HCEC 1CT (cell line): ENCODE results near the gene SLITRK5.

ENCODE experiments used
- DNase-seq: peaks from one replicate; pipeline ENCODE4 v3.0.0-alpha.2; 2017

The SLITRK5 gene, protein sequence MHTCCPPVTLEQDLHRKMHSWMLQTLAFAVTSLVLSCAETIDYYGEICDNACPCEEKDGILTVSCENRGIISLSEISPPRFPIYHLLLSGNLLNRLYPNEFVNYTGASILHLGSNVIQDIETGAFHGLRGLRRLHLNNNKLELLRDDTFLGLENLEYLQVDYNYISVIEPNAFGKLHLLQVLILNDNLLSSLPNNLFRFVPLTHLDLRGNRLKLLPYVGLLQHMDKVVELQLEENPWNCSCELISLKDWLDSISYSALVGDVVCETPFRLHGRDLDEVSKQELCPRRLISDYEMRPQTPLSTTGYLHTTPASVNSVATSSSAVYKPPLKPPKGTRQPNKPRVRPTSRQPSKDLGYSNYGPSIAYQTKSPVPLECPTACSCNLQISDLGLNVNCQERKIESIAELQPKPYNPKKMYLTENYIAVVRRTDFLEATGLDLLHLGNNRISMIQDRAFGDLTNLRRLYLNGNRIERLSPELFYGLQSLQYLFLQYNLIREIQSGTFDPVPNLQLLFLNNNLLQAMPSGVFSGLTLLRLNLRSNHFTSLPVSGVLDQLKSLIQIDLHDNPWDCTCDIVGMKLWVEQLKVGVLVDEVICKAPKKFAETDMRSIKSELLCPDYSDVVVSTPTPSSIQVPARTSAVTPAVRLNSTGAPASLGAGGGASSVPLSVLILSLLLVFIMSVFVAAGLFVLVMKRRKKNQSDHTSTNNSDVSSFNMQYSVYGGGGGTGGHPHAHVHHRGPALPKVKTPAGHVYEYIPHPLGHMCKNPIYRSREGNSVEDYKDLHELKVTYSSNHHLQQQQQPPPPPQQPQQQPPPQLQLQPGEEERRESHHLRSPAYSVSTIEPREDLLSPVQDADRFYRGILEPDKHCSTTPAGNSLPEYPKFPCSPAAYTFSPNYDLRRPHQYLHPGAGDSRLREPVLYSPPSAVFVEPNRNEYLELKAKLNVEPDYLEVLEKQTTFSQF

DNA sequence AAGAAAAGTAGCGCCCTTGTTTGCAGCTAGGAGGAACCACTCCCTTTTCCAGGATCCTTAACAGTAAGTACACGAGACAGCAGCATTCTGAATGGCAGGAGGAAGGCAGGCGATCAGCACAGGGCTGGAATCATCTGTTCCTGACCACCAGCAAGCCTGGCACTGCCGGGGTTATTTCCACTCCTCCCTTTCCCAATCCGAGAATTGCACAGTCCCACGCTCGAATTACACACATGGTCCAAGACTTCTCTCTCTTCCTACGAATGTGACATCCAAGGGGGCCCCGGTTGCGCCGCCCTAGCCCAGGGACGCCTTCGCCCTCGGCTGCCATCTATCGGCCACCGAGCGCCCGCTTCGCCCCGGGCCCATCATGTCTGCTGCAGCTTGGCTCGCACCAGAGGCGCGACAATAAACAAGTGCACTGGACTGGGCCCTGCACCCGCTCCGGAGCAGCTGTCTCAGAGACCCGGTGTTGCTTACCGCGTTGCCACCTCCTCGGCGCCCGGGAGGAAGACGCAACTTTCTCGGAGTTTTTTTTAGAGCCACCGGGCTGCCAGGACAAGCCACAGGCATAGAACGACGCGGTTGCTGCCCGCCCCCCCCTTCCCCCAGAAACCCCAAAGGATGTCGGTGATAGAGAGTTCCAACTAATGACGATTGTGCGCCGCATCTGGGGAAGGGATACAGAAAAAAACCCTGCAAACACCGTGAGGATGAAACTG, at the start of gene SLITRK5:
SLITRK5 (plus strand) TSS at position 341 of the 722 bp plus-strand sequence. CDS start 4,018 bp downstream, outside the sequence.
- peak; percentile 81 for DNase-seq

DNA sequence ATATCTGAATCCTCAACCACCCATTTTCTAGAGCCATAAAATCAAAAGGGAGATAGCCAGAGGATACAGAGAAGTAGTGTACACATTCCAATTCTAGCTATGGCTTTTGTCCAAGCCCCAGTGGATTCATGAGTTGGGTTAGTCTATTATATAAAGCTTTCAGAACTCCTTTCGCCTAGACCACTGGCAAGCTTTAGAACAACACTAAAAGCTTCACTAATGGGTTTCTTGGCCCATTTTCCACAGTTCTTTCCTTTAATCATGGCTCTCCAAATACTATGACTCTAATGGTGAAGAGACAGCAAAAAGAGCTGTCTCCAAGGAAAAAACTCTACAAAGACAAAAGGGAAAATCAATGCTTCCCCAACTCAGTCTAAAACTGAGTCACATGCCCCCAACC, 48.2 kb upstream of the SLITRK5 start:
- DNase-seq = no peak

DNA sequence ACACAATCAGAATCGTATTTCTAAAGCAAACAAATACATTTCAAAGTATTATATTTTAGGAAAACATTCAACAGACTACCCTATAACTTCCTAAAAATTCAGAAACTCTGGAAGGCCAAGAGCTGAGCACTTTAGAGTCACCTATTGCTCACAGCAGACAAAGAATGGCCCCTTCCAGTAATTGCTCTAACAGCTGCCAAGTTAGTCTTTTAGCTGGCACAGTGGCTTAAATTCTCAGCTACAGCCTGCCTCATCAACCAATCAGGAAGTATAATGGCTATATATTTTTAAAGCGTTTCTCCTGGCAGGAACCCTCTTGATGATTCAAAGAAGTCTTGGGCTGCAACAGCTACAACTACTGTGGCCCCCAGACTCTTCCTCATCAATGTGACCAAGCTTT, 14.9 kb upstream of the SLITRK5 start:
- peak; percentile 14 for DNase-seq

DNA sequence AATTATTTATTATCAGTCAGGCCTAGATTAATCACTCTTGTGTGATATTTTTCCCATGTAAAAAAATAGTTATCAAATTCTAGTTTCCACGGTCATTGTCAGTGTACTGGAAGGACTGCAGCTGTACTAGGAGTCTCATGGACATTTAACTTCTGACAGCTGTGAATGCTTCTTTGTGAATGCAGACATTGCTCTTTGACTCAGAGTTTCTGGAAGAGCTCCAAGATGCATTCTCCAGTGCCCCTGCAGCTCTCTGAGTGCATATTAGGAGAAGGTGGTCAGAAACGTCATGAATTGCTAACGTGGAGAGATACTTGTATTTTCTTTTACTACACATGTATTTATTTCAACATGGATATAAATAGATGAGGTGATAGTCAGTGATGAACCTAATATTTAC, 9.7 kb upstream of the SLITRK5 start:
- DNase-seq = peak; percentile 76

DNA sequence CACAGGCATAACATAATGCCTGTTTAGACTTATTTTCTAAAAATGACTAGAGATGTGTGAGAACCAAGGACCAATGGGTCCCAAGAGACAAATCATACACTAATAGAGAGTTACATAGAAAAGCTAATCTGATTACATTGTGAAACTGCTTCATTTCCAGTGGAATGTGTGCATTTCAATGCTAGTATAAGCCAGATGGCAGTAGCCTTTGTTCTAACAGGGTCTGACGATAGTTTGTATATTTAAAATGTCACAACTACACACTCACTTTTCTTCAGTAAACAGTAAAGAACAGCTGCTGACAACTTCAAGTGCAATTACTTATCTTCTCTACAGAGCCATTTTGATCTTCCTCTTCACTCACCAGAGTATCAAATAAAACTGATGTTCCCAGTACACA, 4.3 kb upstream of the SLITRK5 start:
- DNase-seq = peak; percentile 11

DNA sequence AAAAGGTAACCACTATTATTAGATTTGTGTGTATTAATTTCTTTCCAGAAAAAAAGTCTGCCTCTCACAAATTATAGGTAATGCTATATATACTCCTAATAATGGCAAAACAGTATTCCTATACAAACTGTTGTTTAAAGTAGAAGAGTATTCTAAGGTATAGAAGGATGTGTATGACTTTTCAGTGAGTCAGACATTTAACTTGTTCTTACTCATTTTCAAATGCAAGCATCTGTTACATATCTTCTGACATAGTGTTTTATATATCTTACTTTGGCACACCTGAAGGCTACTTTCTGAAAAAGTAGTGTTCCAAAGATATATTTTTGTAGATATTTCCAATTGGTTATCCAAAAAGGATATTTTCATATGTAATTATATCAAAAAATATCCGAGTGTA, 3.5 kb upstream of the SLITRK5 start:
- peak; percentile 38 for DNase-seq

DNA sequence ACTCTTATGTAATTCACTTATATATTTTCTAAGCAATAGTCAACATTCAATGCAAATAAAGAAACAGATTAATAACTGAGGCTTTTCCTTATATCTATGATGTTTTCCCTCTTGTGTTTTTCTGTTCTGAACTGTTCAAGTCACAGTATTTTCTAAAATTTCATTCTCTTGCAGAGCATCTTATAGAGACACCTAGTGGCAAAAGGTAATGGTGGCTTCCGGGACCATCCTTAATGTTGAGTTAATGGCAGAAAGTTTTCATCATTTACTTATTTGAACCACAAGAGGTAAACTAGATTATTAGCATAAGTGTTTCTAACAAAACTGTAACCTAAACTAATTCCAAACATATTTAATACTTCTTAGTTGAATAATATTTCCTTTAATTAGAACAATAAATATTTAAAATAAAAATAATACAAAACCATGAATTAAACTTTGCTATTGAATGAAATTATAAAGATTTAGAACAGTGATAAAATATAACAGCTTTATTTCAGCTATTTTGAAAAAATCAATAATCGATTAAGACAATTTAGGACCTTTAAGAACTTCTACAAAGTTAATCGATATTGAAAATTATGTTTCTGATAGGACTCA, 1.7 kb upstream of the SLITRK5 start:
- DNase-seq = peak; percentile 55

DNA sequence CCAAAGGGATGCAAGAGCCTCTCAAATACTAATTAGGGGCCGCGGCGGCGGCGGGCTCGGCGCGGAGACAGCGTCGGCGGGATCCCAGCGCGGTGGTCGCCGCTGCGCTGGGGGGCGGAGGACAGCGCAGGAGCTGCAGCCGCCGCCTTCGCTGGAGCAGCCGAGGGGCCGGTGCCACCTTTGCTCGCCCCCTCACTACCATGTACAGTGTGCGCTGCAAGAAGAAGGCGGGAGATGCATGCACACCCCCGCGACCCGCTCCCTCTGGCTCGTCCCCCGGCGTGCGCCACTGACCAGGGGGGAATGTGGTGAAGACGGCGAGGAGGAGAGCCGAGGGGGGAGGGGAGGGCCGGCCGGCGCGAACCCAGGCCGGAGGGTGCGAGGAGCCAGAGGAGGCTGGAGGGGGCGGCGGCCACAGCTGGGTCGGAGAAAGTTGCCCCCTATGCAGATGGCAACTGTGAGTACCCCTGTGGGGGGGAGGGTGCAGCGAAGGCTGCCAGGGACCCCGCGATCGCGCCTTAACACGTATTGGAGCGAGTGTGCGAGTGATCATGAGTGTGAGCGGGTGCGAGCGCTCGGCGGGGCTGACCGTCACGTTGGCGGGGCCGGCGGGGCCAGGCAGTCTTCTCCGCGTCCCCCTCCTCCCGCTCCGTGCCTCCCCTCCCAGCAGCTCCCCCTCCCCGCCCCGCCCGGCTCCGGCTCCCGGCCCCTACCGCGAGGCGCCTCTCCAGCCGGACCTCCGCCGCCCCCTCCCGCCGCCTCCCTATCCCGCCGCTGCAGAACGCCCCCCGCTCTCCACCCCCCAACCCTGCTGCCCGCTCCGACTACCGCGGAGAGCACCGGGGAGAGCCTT, 808 bp downstream of the SLITRK5 start:
- DNase-seq = no peak

DNA sequence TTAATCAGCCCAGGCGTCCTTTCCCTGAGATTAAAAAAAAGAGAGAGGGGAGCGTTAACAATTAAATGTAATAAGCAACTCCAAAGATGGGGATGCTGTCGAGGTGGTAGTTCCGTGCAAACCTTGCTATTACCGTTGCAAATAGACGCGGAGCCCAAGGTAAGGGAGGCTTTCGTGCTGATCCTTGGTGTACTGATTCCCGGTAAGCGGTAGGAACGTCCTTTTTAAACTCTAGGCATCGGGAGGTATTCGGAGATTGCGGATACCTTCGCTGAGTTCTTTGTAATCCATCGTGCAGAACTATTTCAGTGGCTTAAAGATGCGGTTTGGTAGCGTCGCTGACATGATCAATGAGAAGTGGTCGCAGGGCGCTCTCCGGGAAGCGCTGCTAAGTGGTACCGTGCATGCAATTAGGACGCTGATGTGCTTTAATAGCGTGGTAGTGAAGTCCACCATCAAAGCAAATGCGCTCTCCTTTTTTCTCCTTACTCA, 3.1 kb downstream of the SLITRK5 start:
- peak; percentile 6 for DNase-seq

DNA sequence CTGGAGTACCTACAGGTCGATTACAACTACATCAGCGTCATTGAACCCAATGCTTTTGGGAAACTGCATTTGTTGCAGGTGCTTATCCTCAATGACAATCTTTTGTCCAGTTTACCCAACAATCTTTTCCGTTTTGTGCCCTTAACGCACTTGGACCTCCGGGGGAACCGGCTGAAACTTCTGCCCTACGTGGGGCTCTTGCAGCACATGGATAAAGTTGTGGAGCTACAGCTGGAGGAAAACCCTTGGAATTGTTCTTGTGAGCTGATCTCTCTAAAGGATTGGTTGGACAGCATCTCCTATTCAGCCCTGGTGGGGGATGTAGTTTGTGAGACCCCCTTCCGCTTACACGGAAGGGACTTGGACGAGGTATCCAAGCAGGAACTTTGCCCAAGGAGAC, 4.7 kb downstream of the SLITRK5 start:
- DNase-seq = no peak

DNA sequence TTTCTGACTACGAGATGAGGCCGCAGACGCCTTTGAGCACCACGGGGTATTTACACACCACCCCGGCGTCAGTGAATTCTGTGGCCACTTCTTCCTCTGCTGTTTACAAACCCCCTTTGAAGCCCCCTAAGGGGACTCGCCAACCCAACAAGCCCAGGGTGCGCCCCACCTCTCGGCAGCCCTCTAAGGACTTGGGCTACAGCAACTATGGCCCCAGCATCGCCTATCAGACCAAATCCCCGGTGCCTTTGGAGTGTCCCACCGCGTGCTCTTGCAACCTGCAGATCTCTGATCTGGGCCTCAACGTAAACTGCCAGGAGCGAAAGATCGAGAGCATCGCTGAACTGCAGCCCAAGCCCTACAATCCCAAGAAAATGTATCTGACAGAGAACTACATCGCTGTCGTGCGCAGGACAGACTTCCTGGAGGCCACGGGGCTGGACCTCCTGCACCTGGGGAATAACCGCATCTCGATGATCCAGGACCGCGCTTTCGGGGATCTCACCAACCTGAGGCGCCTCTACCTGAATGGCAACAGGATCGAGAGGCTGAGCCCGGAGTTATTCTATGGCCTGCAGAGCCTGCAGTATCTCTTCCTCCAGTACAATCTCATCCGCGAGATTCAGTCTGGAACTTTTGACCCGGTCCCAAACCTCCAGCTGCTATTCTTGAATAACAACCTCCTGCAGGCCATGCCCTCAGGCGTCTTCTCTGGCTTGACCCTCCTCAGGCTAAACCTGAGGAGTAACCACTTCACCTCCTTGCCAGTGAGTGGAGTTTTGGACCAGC, 5.3 kb downstream of the SLITRK5 start:
- no peak for DNase-seq

DNA sequence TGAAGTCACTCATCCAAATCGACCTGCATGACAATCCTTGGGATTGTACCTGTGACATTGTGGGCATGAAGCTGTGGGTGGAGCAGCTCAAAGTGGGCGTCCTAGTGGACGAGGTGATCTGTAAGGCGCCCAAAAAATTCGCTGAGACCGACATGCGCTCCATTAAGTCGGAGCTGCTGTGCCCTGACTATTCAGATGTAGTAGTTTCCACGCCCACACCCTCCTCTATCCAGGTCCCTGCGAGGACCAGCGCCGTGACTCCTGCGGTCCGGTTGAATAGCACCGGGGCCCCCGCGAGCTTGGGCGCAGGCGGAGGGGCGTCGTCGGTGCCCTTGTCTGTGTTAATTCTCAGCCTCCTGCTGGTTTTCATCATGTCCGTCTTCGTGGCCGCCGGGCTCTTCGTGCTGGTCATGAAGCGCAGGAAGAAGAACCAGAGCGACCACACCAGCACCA, 5.9 kb downstream of the SLITRK5 start:
- no peak for DNase-seq

DNA sequence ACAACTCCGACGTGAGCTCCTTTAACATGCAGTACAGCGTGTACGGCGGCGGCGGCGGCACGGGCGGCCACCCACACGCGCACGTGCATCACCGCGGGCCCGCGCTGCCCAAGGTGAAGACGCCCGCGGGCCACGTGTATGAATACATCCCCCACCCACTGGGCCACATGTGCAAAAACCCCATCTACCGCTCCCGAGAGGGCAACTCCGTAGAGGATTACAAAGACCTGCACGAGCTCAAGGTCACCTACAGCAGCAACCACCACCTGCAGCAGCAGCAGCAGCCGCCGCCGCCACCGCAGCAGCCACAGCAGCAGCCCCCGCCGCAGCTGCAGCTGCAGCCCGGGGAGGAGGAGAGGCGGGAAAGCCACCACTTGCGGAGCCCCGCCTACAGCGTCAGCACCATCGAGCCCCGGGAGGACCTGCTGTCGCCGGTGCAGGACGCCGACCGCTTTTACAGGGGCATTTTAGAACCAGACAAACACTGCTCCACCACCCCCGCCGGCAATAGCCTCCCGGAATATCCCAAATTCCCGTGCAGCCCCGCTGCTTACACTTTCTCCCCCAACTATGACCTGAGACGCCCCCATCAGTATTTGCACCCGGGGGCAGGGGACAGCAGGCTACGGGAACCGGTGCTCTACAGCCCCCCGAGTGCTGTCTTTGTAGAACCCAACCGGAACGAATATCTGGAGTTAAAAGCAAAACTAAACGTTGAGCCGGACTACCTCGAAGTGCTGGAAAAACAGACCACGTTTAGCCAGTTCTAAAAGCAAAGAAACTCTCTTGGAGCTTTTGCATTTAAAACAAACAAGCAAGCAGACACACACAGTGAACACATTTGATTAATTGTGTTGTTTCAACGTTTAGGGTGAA, 6.6 kb downstream of the SLITRK5 start:
- no peak for DNase-seq

DNA sequence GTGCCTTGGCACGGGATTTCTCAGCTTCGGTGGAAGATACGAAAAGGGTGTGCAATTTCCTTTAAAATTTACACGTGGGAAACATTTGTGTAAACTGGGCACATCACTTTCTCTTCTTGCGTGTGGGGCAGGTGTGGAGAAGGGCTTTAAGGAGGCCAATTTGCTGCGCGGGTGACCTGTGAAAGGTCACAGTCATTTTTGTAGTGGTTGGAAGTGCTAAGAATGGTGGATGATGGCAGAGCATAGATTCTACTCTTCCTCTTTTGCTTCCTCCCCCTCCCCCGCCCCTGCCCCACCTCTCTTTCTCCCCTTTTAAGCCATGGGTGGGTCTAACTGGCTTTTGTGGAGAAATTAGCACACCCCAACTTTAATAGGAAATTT, 7.2 kb downstream of the SLITRK5 start:
- DNase-seq = no peak

DNA sequence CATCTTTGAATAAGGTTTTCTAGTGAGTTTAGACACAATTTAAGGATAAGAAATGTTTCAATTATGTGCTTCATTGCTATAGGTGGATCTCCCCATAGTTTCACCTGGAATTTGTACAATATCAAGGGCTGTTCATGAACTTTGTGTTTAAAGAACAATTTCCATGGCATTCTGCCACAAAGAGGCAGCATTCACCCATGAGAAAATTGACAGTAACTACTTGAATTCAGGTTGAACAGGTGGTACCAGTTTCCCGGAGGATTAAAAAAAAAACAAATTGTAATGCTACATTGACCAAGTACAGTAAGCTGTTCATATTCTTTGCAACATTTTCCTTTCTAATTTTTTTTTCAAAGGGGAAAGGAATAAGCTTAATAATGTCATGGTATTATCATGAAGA, 9.1 kb downstream of the SLITRK5 start:
- no peak for DNase-seq

DNA sequence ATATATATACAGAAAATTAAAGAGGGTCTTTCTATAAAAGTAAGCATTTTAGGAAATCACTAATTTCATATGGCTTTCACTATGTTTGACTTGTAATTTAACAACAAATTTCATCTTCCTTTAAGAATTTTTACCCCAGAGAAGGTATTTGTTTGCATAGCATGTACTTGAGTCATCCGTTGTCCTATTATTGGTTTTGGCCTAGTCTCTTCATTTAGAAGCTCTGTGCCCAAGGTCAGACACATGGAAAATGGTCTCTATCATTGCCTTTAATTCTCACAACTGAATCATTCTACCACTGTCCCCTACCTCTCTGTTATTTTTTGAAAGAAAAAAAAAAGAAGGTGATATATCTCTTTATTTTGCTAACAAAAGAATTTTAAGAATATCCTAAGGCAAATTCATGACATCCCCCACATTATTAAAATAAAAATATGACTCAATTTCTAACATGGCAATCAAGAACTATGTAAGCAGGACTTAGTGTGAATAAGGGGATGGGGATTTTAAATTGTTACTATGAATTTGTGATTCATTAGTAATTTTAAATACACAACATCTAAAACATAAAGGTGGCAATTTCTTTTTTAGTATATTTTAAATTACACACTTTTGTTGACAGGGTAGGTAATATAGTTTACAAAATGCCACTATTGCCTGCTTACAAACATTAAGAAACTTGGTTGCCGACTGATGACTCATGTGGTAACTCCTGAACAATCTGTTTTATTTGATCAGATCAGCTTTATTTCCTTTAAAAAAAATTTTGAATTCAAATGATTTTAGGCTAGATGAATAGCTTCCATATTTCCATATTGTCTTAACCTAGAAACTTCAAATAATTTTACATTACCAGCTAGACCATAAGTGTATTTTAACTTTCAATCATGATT, 13.9 kb downstream of the SLITRK5 start:
- peak; percentile 71 for DNase-seq

DNA sequence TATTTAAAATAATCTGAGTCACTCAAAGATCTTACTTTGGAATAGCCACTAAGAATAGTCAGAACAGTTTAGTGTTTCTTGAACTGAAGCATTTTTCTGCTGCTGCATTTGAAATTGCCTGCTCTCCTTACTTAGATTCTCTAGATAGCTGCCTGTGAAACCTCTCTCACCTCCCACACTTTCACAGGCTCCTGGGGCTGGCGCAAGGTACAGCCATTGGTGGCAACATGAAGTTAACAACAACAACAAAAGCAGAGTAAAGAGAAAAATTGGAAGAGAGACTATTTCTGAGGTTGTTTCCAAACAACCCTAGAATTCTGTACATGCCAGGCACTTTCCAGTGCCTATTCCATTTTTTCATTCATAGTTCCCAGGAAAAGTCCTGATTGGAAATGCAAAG, 25.3 kb downstream of the SLITRK5 start:
- DNase-seq = no peak

DNA sequence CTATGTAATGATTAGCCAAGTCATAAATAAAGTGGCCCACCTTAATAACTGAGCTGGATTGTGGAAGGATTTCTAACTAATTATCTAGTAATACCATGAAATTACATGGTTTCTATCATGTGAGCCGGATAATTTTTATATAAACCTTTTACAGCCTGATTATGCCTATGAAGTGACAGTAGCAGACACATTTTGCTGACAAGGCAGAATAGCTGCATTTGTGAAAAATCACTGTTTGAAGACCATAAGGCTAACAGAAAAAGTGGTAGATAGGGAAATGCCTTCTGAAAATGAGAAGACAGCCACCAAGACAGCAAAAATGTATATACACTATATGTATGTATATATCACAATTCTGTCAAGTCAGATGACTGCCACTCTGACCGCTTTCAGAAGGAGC, 27.1 kb downstream of the SLITRK5 start:
- no peak for DNase-seq

DNA sequence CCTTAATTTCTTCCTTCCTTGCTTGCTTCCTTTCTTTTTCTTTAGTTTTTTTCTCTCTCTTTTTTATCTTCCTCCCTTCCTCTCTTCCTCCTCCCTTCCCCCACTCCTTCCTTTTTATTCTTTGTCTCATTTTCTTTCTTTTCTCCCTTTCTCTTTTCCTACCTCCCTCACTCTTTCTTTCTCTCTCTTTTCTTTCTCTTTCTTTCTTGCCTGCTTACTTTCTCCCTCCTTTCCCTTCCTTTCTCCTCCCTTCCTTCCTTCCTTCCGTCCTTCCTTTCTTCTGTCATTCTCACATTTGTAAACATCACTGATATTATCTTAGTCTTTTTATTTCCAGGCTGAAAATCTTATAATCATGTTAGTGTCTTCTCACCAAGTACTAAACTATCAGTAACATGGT, 38.8 kb downstream of the SLITRK5 start:
- DNase-seq = no peak
